ENCODE data around the gene ZNF775.

DNA sequence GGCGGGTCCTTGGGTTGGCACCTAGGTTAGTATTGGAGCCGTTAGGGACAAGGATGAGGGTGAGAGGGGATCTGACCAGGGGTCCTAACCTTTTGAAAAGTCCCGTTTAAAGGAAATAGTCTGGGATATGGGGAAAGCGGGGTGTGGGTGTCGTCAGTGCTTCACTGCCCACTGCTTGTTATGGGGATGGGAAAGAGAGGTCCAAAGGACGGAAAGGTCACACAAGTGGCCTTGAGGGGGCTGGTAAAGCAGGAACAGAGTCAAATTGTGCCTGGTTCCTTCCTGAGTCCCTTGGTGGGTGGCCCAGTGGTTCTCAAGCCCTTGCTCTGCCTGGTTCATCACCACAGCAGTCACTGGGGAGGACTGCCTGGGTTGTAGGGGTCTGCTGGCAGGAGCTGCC, 2.6 kb upstream of the ZNF775 start:
- TF ChIP-seq, protein P1, sequence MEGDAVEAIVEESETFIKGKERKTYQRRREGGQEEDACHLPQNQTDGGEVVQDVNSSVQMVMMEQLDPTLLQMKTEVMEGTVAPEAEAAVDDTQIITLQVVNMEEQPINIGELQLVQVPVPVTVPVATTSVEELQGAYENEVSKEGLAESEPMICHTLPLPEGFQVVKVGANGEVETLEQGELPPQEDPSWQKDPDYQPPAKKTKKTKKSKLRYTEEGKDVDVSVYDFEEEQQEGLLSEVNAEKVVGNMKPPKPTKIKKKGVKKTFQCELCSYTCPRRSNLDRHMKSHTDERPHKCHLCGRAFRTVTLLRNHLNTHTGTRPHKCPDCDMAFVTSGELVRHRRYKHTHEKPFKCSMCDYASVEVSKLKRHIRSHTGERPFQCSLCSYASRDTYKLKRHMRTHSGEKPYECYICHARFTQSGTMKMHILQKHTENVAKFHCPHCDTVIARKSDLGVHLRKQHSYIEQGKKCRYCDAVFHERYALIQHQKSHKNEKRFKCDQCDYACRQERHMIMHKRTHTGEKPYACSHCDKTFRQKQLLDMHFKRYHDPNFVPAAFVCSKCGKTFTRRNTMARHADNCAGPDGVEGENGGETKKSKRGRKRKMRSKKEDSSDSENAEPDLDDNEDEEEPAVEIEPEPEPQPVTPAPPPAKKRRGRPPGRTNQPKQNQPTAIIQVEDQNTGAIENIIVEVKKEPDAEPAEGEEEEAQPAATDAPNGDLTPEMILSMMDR (conservative IDR thresholded peaks at IDR 0.05) = no peak
- no peak for TF ChIP-seq EZH2 (IDR thresholded peaks at IDR 0.05; ENCODE audit: low read depth)
